H1 (cell line): ENCODE measurements around the gene NOL4L. TPM values are rescaled to one million over a fixed set of nuclear protein-coding genes. Genes with fewer than 3 reads are reported as not detected.

Experiments used
- CTCF ChIA-PET: fragments of 300-600 bp; sonication (Branson Sonifier 250); formaldehyde crosslinking; loops from one replicate; lab custom pipeline; 2021; ENCODE audit not compliant: partially characterized antibody; lab: Charles Lee
- POLR2A ChIA-PET: fragments of 300-600 bp; sonication (Branson Sonifier 250); formaldehyde crosslinking; loops from one replicate; lab custom pipeline; 2021; ENCODE audit warnings: inconsistent platforms; ENCODE audit not compliant: partially characterized antibody; lab: Charles Lee
- DNase-seq, 2 experiments: peaks; one replicate each; pipeline versions ENCODE4 v3.0.0 to v3.0.0-alpha.2; 2010 to 2022; ENCODE audit warnings: low spot score in 2 of 2, low read depth in 1 of 2, mixed read lengths in 1 of 2
- FAIRE-seq: peaks from 2 replicates; lab custom pipeline; 2011; peaks lifted over from hg19 to GRCh38; lab: Jason Lieb, UNC
- H2AFZ ChIP-seq: 2 replicates; pipeline ENCODE4 v1.8.1; 2012; ENCODE audit warnings: low read length, inconsistent platforms
- H2AK5ac ChIP-seq: 2 replicates; pipeline ENCODE4 v1.6.1; 2013; ENCODE audit warnings: low read depth, low read length
- H2BK120ac ChIP-seq: replicated peaks from 2 replicates; pipeline ENCODE3; 2013; ENCODE audit warnings: low read depth, low read length, inconsistent platforms
- H2BK12ac ChIP-seq: 2 replicates; pipeline ENCODE4 v1.6.1; 2013; ENCODE audit warnings: low read depth, low read length
- H2BK15ac ChIP-seq: 2 replicates; pipeline ENCODE4 v1.6.1; 2013; ENCODE audit warnings: low read length
- H2BK20ac ChIP-seq: 2 replicates; pipeline ENCODE4 v1.6.1; 2013; ENCODE audit warnings: low read length
- H2BK5ac ChIP-seq: 2 replicates; pipeline ENCODE4 v1.6.1; 2013; ENCODE audit warnings: low read depth, low read length
- H3K14ac ChIP-seq: 2 replicates; pipeline ENCODE4 v1.6.1; 2013; ENCODE audit warnings: inconsistent platforms; ENCODE audit not compliant: insufficient read length
- H3K18ac ChIP-seq: 2 replicates; pipeline ENCODE4 v1.6.1; 2013; ENCODE audit warnings: low read length; ENCODE audit errors: extremely low read depth
- H3K23ac ChIP-seq: 2 replicates; pipeline ENCODE4 v1.6.1; 2013; ENCODE audit warnings: inconsistent platforms; ENCODE audit not compliant: insufficient read length
- H3K23me2 ChIP-seq: 2 replicates; pipeline ENCODE4 v1.6.1; 2013; ENCODE audit warnings: low read depth, low read length
- H3K27ac ChIP-seq: 2 replicates; pipeline ENCODE4 v1.6.1; 2011; ENCODE audit warnings: low read depth, low read length, inconsistent platforms
- H3K27me3 ChIP-seq, 4 experiments: replicated peaks in 1 of 4; 1 replicate in 1 of 4; 2 replicates in 3 of 4; pipeline versions ENCODE4 v1.6.1 to v1.8.1; 2011 to 2013; ENCODE audit warnings: low read length in 3 of 4, mild to moderate bottlenecking in 3 of 4, inconsistent platforms in 2 of 4, mixed read lengths in 2 of 4, moderate library complexity in 1 of 4; ENCODE audit not compliant: control insufficient read depth in 3 of 4, insufficient read depth in 3 of 4; ENCODE audit errors: extremely low read depth in 1 of 4
- H3K36me3 ChIP-seq, 4 experiments: 2 replicates each; pipeline versions ENCODE4 v1.6.1 to v1.8.1; 2011 to 2013; ENCODE audit warnings: mild to moderate bottlenecking in 4 of 4, low read length in 3 of 4, moderate library complexity in 2 of 4, control low read depth in 1 of 4, inconsistent platforms in 1 of 4; ENCODE audit not compliant: insufficient read depth in 4 of 4, control insufficient read depth in 2 of 4
- H3K4ac ChIP-seq: replicated peaks from 2 replicates; pipeline ENCODE3; 2013; ENCODE audit warnings: low read length, low read depth, mixed read lengths, inconsistent platforms; ENCODE audit not compliant: insufficient read length
- H3K4me1 ChIP-seq, 4 experiments: replicated peaks in 1 of 4; 1 replicate in 1 of 4; 2 replicates in 3 of 4; pipeline versions ENCODE4 v1.6.1 to v1.8.1; 2011 to 2013; ENCODE audit warnings: low read length in 3 of 4, inconsistent platforms in 2 of 4, mixed read lengths in 1 of 4; ENCODE audit not compliant: insufficient read depth in 4 of 4, control insufficient read depth in 3 of 4
- H3K4me2 ChIP-seq, 2 experiments: 2 replicates each; pipeline versions ENCODE4 v1.6.1 to v1.8.1; 2011 to 2013; ENCODE audit warnings: low read depth in 2 of 2, low read length in 2 of 2, control low read depth in 1 of 2, inconsistent platforms in 1 of 2, mild to moderate bottlenecking in 1 of 2; ENCODE audit not compliant: insufficient read depth in 1 of 2
- H3K4me3 ChIP-seq, 4 experiments: fragments of 200-600, 300-600 bp in 1 of 4; sonication (generic), shearing (Covaris generic), sonication (Bioruptor Twin) in 1 of 4; 2 replicates each; pipeline versions ENCODE4 v1.5.1 to v1.8.1; 2011 to 2016; ENCODE audit warnings: low read length in 4 of 4, low read depth in 3 of 4, control low read depth in 2 of 4, inconsistent platforms in 2 of 4, mild to moderate bottlenecking in 2 of 4, mixed read lengths in 1 of 4, moderate library complexity in 1 of 4; ENCODE audit not compliant: insufficient read depth in 2 of 4; ENCODE audit errors: extremely low read depth in 1 of 4
- H3K56ac ChIP-seq: replicated peaks from 2 replicates; pipeline ENCODE3; 2013; ENCODE audit warnings: low read depth, mild to moderate bottlenecking, mixed read lengths, low read length, inconsistent platforms; ENCODE audit not compliant: insufficient read length
- H3K79me1 ChIP-seq: 2 replicates; pipeline ENCODE4 v1.6.1; 2013; ENCODE audit warnings: low read depth, low read length, control low read depth
- H3K79me2 ChIP-seq, 2 experiments: 2 replicates each; pipeline versions ENCODE4 v1.6.1 to v1.8.1; 2012 to 2013; ENCODE audit warnings: low read length in 2 of 2, mild to moderate bottlenecking in 2 of 2, inconsistent platforms in 1 of 2; ENCODE audit not compliant: insufficient read depth in 2 of 2, control insufficient read depth in 1 of 2
- H3K9ac ChIP-seq, 4 experiments: replicated peaks in 1 of 4; 1 replicate in 1 of 4; 2 replicates in 3 of 4; pipeline versions ENCODE4 v1.6.1 to v1.8.1; 2011 to 2013; ENCODE audit warnings: low read depth in 3 of 4, low read length in 3 of 4, control low read depth in 2 of 4, mild to moderate bottlenecking in 2 of 4, moderate library complexity in 2 of 4, inconsistent platforms in 1 of 4; ENCODE audit errors: extremely low read depth in 1 of 4
- H3K9me3 ChIP-seq, 2 experiments: 2 replicates each; pipeline versions ENCODE4 v1.6.1 to v1.8.1; 2012 to 2013; ENCODE audit warnings: mild to moderate bottlenecking in 2 of 2, moderate library complexity in 2 of 2, control low read depth in 1 of 2, inconsistent platforms in 1 of 2, low read depth in 1 of 2, low read length in 1 of 2, mixed read lengths in 1 of 2; ENCODE audit not compliant: insufficient read depth in 2 of 2
- H4K20me1 ChIP-seq, 2 experiments: replicated peaks in 1 of 2; 2 replicates each; pipeline versions ENCODE3 to v1.8.1; 2011 to 2013; ENCODE audit warnings: inconsistent platforms in 2 of 2, low read length in 2 of 2, mild to moderate bottlenecking in 1 of 2; ENCODE audit not compliant: insufficient read depth in 2 of 2, control insufficient read depth in 1 of 2
- H4K5ac ChIP-seq: 2 replicates; pipeline ENCODE4 v1.6.1; 2013; ENCODE audit warnings: low read length, low read depth, mixed read lengths, inconsistent platforms; ENCODE audit not compliant: insufficient read length
- H4K8ac ChIP-seq: 2 replicates; pipeline ENCODE4 v1.8.0; 2013; ENCODE audit warnings: mild to moderate bottlenecking, moderate library complexity, low read length, inconsistent platforms; ENCODE audit not compliant: insufficient read depth; ENCODE audit errors: extremely low read depth
- H4K91ac ChIP-seq: replicated peaks from 2 replicates; pipeline ENCODE3; 2013; ENCODE audit warnings: low read length, mixed read lengths, inconsistent platforms; ENCODE audit not compliant: insufficient read length
- RAD21 ChIP-seq, 2 experiments: IDR thresholded peaks in 1 of 2; conservative IDR thresholded peaks in 1 of 2; 2 replicates each; pipeline ENCODE4 v1.6.1; 2011; ENCODE audit warnings: low read depth in 2 of 2, low read length in 2 of 2, improper control_type of control experiment in 1 of 2, inconsistent platforms in 1 of 2, mild to moderate bottlenecking in 1 of 2, moderate library complexity in 1 of 2
- USF2 ChIP-seq: IDR thresholded peaks from 2 replicates; pipeline ENCODE4 v1.6.1; 2011; ENCODE audit warnings: low read length, improper control_type of control experiment
- WGBS, 2 experiments: shearing (Covaris generic) in 1 of 2; methylation state at CpG; one replicate each; pipeline versions ENCODE4 v1.1.6 to v1.1.7; 2013 to 2015; ENCODE audit warnings: low lambda C conversion rate in 2 of 2, mixed read lengths in 2 of 2, inconsistent platforms in 1 of 2, low coverage in 1 of 2, missing lambda C conversion rate in 1 of 2; ENCODE audit not compliant: insufficient replicate concordance in 2 of 2, insufficient coverage in 1 of 2, insufficient read length in 1 of 2; ENCODE audit errors: extremely low coverage in 1 of 2, missing lambda C conversion rate in 1 of 2; 5-methylcytosine and 5-hydroxymethylcytosine counted together
- polyA plus RNA-seq, 7 experiments: library from polyadenylated mRNA; depleted of rRNA in 3 of 7; stranded (reverse) in 5 of 7; unstranded in 2 of 7; fragments of >200 nt in 5 of 7; fragments of 200-250 nt in 2 of 7; gene quantifications; 1 replicate in 5 of 7; 2 replicates in 1 of 7; 4 replicates in 1 of 7; pipeline versions ENCODE4 v1.2.1 to v1.2.3, GENCODE V29; 2011 to 2013; ENCODE audit warnings: missing spikeins in 2 of 7, mixed read lengths in 2 of 7
- total RNA-seq: library from RNA; stranded (reverse); fragmentation: NEBNext Ultra II Directional; extraction: Animal tissue kit (Norgen Biotek cat#: 25700); gene quantifications from 2 replicates; pipeline ENCODE4 v1.2.1, GENCODE V29; 2021

The NOL4L gene
- total and polyA plus RNA-seq, 2 of the 8 experiments (the other 6 are each of a cell fraction or from before 2014, with no cell fraction given), result 15.3 to 23.7 TPM

- H3K27ac ChIP-seq, result no peak overlapping the region
- H4K91ac ChIP-seq, result no peak overlapping the region
- FAIRE-seq, result no peak
- no peak overlapping the region; the same call in 1 of the 2 replicates for H2BK12ac ChIP-seq
- no peak overlapping the region for H3K18ac ChIP-seq
- H3K56ac ChIP-seq, result no peak overlapping the region
- H3K4me1 ChIP-seq, result peaks cover 3 to 27% (median 14%) of the 10 kb centered on the region in 4 experiments
- ChIA-PET CTCF (no interaction called here), POLR2A (interaction anchor here (0.9 kb wide), 1 partner anchor 18 kb away, joined by 3 read pairs; no protein-coding TSS in a partner anchor)
- H4K20me1 ChIP-seq, result peaks cover 3 to 5% of the 10 kb centered on the region in 2 experiments
- no peak overlapping the region for H2BK120ac ChIP-seq
- no peak overlapping the region for H4K5ac ChIP-seq
- no peaks in the 10 kb centered on the region for H3K36me3 ChIP-seq
- no peak overlapping the region for H3K23ac ChIP-seq
- no peak overlapping the region for H2AFZ ChIP-seq
- DNase-seq, result peak in 1 of 2 experiments; percentile 75
- no peaks in the 10 kb centered on the region for H3K23me2 ChIP-seq
- peak overlapping the region in 2 of 4 experiments; percentile 4 to 11; a peak in 2 of 8 replicates for H3K4me3 ChIP-seq
- H2BK15ac ChIP-seq, result no peak overlapping the region
- H2BK20ac ChIP-seq, result no peak overlapping the region
- H3K79me1 ChIP-seq, result no peaks in the 10 kb centered on the region; the same call in 1 of the 2 replicates
- H3K27me3 ChIP-seq, result no peaks in the 10 kb centered on the region
- H2BK5ac ChIP-seq, result no peak overlapping the region
- no peak overlapping the region for H3K14ac ChIP-seq
- no peaks in the 10 kb centered on the region for H3K9me3 ChIP-seq
- 21% methylated on average over 5 of the region's 5 CpGs; no CpG with 5 or more reads in 1 of the 2 experiments for WGBS, 2 experiments
- H3K4me2 ChIP-seq, result peak overlapping the region; percentile 14 to 22; a peak in 3 of 4 replicates
- H3K9ac ChIP-seq, result no peak overlapping the region
- no peak overlapping the region for H2AK5ac ChIP-seq
- H4K8ac ChIP-seq, result no peak overlapping the region
- H3K4ac ChIP-seq, result no peak overlapping the region
- no peaks in the 10 kb centered on the region for H3K79me2 ChIP-seq
- TF ChIP-seq RAD21 (IDR thresholded peaks at IDR 0.05 in 1 of 2, conservative IDR thresholded peaks at IDR 0.05 in 1 of 2; ENCODE audit: low read depth in 2 of 2, low read length in 2 of 2) (0 out of 4 replicates have a peak, but pooled peaks of 1 of the 2 experiments have one; percentile 7), USF2 (no peak)
These were observed 22.6 kb downstream of the NOL4L start for GRCh38 chr20:32562495-32562911.
